Upper lobe of right lung (tissue), 1 donor: ENCODE measurements around the gene FTH1. TPM values are rescaled to one million over a fixed set of nuclear protein-coding genes. Genes with fewer than 3 reads are reported as not detected.
A peak's percentile ranks its signal among the peaks of the same experiment; 100 is the strongest.
"Not testable (repeated sequence)": the region's sequence is repeated elsewhere in the genome, so short reads cannot be mapped to it uniquely, and the experiment has no call there.

Source experiments
- ATAC-seq: fragments of 200-7000 bp; cut with Tn5 transposase; one replicate; pipeline ENCODE4 v1.9.1; 2020; ENCODE audit warnings: mild to moderate bottlenecking, moderate library complexity
- DNase-seq: peaks from one replicate; pipeline ENCODE4 v3.0.0-alpha.2; 2020
- H3K27ac ChIP-seq: fragments of 200-600 bp; one replicate; pipeline ENCODE4 v1.8.0; 2022
- H3K27me3 ChIP-seq: fragments of 200-600 bp; one replicate; pipeline ENCODE4 v1.8.0; 2022; ENCODE audit warnings: mild to moderate bottlenecking
- H3K36me3 ChIP-seq: fragments of 200-600 bp; one replicate; pipeline ENCODE4 v1.8.0; 2022
- H3K4me1 ChIP-seq: fragments of 200-600 bp; one replicate; pipeline ENCODE4 v1.8.0; 2022
- H3K4me3 ChIP-seq: fragments of 200-600 bp; one replicate; pipeline ENCODE4 v1.8.0; 2022; ENCODE audit warnings: mild to moderate bottlenecking
- H3K9me3 ChIP-seq: fragments of 200-600 bp; one replicate; pipeline ENCODE4 v1.8.0; 2022
- CTCF ChIP-seq: fragments of 200-600 bp; IDR thresholded peaks from one replicate; pipeline ENCODE4 v1.8.0; 2022; ENCODE audit warnings: antibody characterized with exemption
- intact Hi-C: fragments of 100-400 bp; cut with DNase I; formaldehyde crosslinking; loops from one replicate; pipeline ENCODE4 v1.11.0; 2022
- total RNA-seq: library from RNA; stranded (reverse); fragmentation: NEBNext Ultra II Directional; extraction: Animal tissue kit (Norgen Biotek cat#: 25700); gene quantifications from one replicate; pipeline ENCODE4 v1.2.1, GENCODE V29; 2021
- donor health status: DM: no; HTN: yes; CAD: no; lungs with severe emphysema.

The FTH1 gene
- total RNA-seq, 1 donor from 2014 or later: 4,022 TPM

GRCh38 chr11:61966734-61967115, 709 bp downstream of the FTH1 start:
- Histone ChIP-seq H3K36me3 (peaks cover 32% of the 10 kb centered on the region), H3K4me3 (peak overlapping the region; percentile 99), H3K27ac (peak overlapping the region; percentile 98), H3K4me1 (peaks cover 54% of the 10 kb centered on the region), H3K27me3 (no peaks in the 10 kb centered on the region), H3K9me3 (no peaks in the 10 kb centered on the region)
- DNase-seq (peak; percentile 70), ATAC-seq (no peak)
- no peak for TF ChIP-seq CTCF
- intact Hi-C loops: no loop called here

GRCh38 chr11:61964666-61965271, 2.7 kb downstream of the FTH1 start:
- DNase-seq: peak; percentile 71

GRCh38 chr11:61964058-61964665, 3.3 kb downstream of the FTH1 start:
- TF ChIP-seq CTCF: no peak
- DNase-seq: no peak

More at GRCh38 chr11:61964666-61965271, 2.7 kb downstream of the FTH1 start:
- ATAC-seq, intact Hi-C loops, H3K27me3 ChIP-seq, H3K9me3 ChIP-seq: not testable (repeated sequence)
- Histone ChIP-seq H3K27ac (peak overlapping the region; percentile 98), H3K4me1 (peaks cover 37% of the 10 kb centered on the region), H3K36me3 (peaks cover 36% of the 10 kb centered on the region), H3K4me3 (peak overlapping the region; percentile 99)

GRCh38 chr11:61963282-61964057, 4.0 kb downstream of the FTH1 start:
- peaks cover 27% of the 10 kb centered on the region for H3K4me1 ChIP-seq
- peaks cover 37% of the 10 kb centered on the region for H3K36me3 ChIP-seq
- peak overlapping the region; percentile 98 for H3K27ac ChIP-seq
- peak; percentile 19 for ATAC-seq
- no peaks in the 10 kb centered on the region for H3K9me3 ChIP-seq
- intact Hi-C loops: no loop called here
- TF ChIP-seq CTCF: no peak
- DNase-seq: peak; percentile 62
- peak overlapping the region; percentile 99 for H3K4me3 ChIP-seq
- H3K27me3 ChIP-seq: no peaks in the 10 kb centered on the region

More at GRCh38 chr11:61964058-61964665, 3.3 kb downstream of the FTH1 start:
- no peaks in the 10 kb centered on the region for H3K27me3 ChIP-seq
- ATAC-seq: no peak
- no peaks in the 10 kb centered on the region for H3K9me3 ChIP-seq
- peak overlapping the region; percentile 99 for H3K4me3 ChIP-seq
- intact Hi-C loops: no loop called here
- peaks cover 37% of the 10 kb centered on the region for H3K36me3 ChIP-seq
- H3K4me1 ChIP-seq: peaks cover 31% of the 10 kb centered on the region
- H3K27ac ChIP-seq: peak overlapping the region; percentile 98

GRCh38 chr11:61963016-61963281, 4.5 kb downstream of the FTH1 start:
- intact Hi-C loops: no loop called here
- ATAC-seq (no peak), DNase-seq (peak; percentile 65)
- Histone ChIP-seq H3K9me3 (no peaks in the 10 kb centered on the region), H3K4me3 (no peak overlapping the region), H3K27ac (peak overlapping the region; percentile 98), H3K27me3 (no peaks in the 10 kb centered on the region), H3K4me1 (peaks cover 27% of the 10 kb centered on the region), H3K36me3 (peaks cover 37% of the 10 kb centered on the region)
- TF ChIP-seq CTCF: no peak
